Measurements from ENCODE around the gene ARMCX5. TPM values are rescaled to one million over a fixed set of nuclear protein-coding genes. Genes with fewer than 3 reads are reported as not detected.

Gene ARMCX5
- total RNA-seq, 1 experiment from 2014 or later, result 22.1 TPM

Other genes starting within 250 kb of the ARMCX5 start
- gene NXF2B, start 159.5 kb upstream of the ARMCX5 start, total RNA-seq (2014; rRNA removed; shearing (Covaris generic); ENCODE audit: low replicate concordance), result not detected in 2 replicates
- gene TCP11X2, start 127.7 kb upstream of the ARMCX5 start, total RNA-seq (2014; rRNA removed; shearing (Covaris generic); ENCODE audit: low replicate concordance), result not detected in 2 replicates
- not detected in 2 replicates for gene TMSB15A, start 82.8 kb upstream of the ARMCX5 start, total RNA-seq (2014; rRNA removed; shearing (Covaris generic); ENCODE audit: low replicate concordance)
- gene GPRASP1, start 52.0 kb downstream of the ARMCX5 start, total RNA-seq (2014; rRNA removed; shearing (Covaris generic); ENCODE audit: low replicate concordance), result not detected in 2 replicates
- 4.8 and 27.3 TPM in 2 replicates for gene GPRASP2, start 112.9 kb downstream of the ARMCX5 start, total RNA-seq (2014; rRNA removed; shearing (Covaris generic); ENCODE audit: low replicate concordance)
- gene GPRASP3, start 121.2 kb downstream of the ARMCX5 start, total RNA-seq (2014; rRNA removed; shearing (Covaris generic); ENCODE audit: low replicate concordance), result 0.55 and 3.3 TPM in 2 replicates

Measured in Caki2 (cell line).